ENCODE data around the gene ERN2. TPM values are rescaled to one million over a fixed set of nuclear protein-coding genes. Genes with fewer than 3 reads are reported as not detected.

The ERN2 gene
- total RNA-seq, result not detected in 2 replicates

DNA sequence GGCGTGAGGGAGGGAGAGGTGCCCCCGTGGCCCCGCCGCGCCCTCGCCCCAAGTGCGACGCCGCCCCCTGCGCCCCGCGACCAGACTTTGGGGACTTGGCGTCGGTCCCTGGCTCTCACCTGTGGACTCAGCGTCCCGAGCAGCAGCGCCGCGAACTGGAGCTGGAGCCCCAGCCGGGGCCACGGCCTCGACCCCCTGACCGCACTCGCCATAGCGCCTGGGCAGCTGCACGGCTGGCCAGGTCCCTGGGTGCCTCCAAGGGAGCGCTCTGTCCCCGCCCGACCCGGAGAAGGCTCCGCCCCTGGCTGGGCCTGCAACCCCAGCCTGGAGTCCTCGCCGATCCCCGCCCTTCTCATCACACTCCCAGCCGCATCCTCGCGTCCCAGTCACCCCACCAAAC, at the start of gene ERN2:
TSS of gene ERN2 (minus strand) at position 247 of the 400 bp plus-strand sequence. CDS start at position 212, 35 bp downstream.

DNA sequence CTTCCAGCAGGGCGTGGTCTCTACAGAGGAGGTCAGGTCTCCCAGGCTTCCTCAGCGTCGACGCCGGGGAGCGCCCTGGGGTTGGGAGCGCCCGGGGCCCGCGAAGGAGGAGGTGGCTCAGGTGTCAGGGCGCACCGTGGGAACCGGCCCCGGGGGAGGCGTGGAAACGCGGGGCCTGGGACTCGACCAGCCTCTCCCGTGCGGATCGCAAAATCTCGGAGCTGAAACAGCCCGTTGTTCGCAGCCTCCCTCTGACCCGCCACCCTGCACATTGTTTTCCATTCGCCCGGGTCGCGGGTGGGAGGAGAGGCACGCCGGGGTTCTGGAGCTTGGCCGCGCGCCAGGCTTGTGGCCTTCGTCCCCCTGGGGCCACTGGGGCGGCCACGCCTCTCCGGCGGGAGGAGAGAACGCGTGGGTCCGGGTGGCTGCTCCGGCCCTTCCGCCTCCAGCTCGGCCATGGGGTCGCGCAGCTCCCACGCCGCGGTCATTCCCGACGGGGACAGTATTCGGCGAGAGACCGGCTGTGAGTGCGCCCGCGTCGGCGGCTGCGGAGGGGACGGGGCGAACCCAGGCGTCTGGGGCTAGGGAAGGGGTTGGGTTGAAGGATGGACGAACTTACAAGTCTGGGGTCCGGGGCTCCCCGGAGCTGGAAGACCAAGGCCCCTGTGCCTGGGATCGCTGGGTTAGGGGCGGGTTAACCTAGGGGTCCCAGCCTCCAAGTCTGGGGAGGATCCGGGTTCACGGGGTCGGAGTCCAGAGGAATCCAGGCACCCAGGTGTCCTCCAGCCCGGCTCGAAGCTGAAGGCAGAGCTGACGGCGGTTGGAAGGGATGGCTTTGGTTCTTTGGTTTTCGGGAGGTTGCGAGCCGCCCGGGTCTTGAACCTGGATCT, 41.8 kb upstream of the ERN2 start, which contains the start of gene CHP2:
TSS of gene CHP2 (plus strand) at position 433 of the 890 bp plus-strand sequence. CDS start at position 457, 24 bp downstream.

DNA sequence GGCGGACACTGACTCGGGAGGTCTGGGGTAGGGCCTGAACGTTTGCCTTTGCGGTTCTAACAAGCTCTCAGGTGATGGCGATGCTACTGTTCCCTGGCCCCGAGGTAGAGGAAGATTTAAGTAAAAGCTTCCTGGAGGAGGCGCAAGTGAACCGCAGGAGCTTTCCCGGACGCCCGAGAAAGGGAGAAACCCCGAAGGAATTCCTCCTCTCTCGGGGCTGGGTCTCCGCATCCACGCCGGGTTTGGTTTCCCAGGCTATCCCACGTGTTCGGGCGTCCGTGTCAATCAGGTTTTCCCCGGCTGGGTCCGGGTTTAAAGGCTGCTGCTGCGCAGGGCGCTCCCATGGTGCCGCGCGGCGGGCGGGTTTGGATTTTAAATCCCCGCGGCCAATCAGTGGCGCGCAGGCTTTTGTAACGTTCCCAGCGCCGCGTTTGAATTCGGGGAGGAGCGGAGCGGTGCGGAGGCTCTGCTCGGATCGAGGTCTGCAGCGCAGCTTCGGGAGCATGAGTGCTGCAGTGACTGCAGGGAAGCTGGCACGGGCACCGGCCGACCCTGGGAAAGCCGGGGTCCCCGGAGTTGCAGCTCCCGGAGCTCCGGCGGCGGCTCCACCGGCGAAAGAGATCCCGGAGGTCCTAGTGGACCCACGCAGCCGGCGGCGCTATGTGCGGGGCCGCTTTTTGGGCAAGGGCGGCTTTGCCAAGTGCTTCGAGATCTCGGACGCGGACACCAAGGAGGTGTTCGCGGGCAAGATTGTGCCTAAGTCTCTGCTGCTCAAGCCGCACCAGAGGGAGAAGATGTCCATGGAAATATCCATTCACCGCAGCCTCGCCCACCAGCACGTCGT, 34.4 kb downstream of the ERN2 start, which contains the start of gene PLK1:
TSS of gene PLK1 (plus strand) at position 460 of the 844 bp plus-strand sequence. CDS start at position 504, 44 bp downstream.

GRCh38 chr16:23640931-23641765, 71.9 kb downstream of the ERN2 start, which contains the start of the genes DCTN5 and PALB2:
TSS of gene DCTN5 (plus strand) at chr16:23641466. CDS start at chr16:23641543, 77 bp downstream.
TSS of gene PALB2 (minus strand) at chr16:23641310. CDS start at chr16:23641157, 153 bp downstream.

Other genes starting within 250 kb of the ERN2 start
- gene GGA2, start 202.7 kb downstream of the ERN2 start, total RNA-seq, result 14.7 and 21.9 TPM in 2 replicates
- gene EARS2, start 155.9 kb downstream of the ERN2 start, total RNA-seq, result 37.8 and 39.3 TPM in 2 replicates
- gene UBFD1, start 155.5 kb downstream of the ERN2 start, total RNA-seq, result 77.2 and 85.0 TPM in 2 replicates
- 73.1 and 78.3 TPM in 2 replicates for gene NDUFAB1, start 116.9 kb downstream of the ERN2 start, total RNA-seq
- 15.4 and 17.0 TPM in 2 replicates for gene PALB2, start 71.9 kb downstream of the ERN2 start, total RNA-seq
- gene DCTN5, start 71.8 kb downstream of the ERN2 start, total RNA-seq, result 27.2 and 30.7 TPM in 2 replicates
- 31.6 and 46.7 TPM in 2 replicates for gene PLK1, start 34.3 kb downstream of the ERN2 start, total RNA-seq
- gene CHP2, start 41.8 kb upstream of the ERN2 start, total RNA-seq, result not detected in 2 replicates
- gene PRKCB, start 122.8 kb upstream of the ERN2 start, total RNA-seq, result under 0.01 TPM in 1 of 2 replicates, not detected in the other

Data from subcutaneous preadipocyte (primary cell).